Activated CD4-positive, CD25-positive, alpha-beta regulatory T cell treated with anti-CD3 and anti-CD28 coated beads, Interleukin-2, amount 50 U/mL, for 24 hours (primary cell): ENCODE data around the gene MXD3.
"Not testable (repeated sequence)": the region's sequence is repeated elsewhere in the genome, so short reads cannot be mapped to it uniquely, and the experiment has no call there.

Experiments
- ATAC-seq, 2 donors: fragments of 150-1000 bp; cut with Tn5 transposase; one replicate each; pipeline ENCODE4 v1.10.0; 2021; ENCODE audit warnings: mild to moderate bottlenecking in 1 of 2, moderate library complexity in 1 of 2

MXD3 gene

DNA sequence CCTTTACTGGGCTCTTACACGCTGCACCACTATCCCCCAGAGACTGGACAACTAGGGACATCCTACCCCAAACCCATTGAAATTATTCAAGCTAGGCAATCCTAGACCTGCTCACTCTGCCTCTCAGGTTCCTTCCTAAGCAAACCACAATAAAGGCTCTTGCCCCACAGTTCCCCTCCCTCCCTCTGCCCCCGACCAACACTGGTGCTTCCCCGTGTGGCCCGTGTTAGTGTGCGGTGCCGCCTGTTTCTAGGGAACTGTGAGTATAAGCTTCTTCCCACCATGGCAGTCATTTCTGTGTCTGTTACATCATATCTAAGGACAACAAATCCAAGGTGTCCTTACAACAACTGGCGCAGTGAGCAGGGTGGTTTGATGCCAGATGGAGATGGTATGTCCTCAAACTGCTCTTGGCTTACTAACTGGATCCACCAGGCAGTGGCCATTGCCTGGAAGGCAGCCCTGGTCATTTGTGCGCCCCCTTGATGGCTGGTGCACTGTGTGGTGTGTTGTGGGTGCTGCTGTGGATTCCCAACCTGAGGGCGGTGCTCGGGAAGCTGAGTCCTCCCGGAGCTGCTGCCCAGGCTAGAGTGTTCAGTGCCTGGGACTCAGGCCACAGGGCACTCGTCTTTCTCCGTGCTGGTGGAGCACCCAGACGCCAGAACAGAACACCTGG lies 8.4 kb upstream of the MXD3 start:
- ATAC-seq: peak in 1 of 2 donors; percentile 20

DNA sequence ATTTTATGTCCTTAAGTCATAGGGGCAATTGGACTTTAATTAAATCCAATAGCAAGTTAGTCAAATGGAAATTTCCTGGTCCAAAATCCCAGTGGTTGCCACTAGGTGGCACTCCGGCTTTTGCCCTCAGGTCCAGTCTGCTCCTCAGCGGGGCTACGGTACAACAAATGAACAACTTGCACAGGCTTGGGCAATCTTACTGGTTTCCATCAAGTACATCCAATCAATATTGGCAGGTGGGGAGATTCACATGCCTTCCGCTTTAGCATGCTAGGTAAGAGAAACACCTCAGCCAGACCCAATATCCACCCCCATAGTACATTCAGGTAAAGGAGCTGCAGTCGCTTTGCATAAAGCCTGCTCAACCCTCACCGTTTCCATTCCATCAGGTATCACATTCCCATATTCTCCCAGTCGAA lies 6.3 kb upstream of the MXD3 start:
- peak; percentile 64 to 78 for ATAC-seq

DNA sequence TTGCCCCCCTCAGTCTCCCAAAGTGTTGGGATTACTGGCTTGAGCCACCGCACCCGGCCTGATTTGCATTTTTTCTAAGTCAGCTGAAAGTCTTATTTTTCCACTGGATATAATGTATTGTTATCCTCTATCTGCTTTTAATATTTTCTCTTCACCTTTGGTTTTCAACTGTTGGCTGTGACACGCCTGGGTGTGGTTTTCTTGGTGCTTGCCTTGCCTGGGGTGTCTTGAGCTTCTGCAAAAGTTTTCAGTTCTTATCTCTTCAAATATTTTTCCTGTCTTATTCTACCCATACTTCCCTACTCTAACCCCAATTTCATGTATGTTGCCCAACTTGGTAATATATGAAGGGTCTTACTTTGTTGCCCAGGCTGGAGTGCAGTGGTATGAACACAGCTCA lies 4.3 kb upstream of the MXD3 start:
- ATAC-seq: no peak

DNA sequence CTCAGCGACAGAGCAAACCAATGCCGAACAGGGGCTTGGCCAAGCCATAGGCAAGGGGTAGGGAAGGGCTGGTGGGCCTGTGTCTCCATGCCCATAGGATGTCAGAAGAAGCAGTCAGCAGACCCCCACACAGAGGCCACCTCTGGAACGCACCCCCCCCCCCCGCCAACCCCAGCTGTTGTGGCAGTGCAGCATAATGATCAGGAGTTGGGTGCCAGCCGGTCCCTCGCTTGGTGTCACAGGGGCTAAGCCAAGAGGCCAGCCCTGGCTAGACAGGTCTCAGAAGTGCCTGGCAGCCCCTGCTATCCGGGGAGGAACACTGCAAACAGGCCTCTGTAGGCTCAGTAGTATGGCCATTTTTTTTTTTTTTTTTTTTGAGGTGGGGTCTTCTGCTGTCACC lies 3.7 kb upstream of the MXD3 start:
- ATAC-seq: no peak

DNA sequence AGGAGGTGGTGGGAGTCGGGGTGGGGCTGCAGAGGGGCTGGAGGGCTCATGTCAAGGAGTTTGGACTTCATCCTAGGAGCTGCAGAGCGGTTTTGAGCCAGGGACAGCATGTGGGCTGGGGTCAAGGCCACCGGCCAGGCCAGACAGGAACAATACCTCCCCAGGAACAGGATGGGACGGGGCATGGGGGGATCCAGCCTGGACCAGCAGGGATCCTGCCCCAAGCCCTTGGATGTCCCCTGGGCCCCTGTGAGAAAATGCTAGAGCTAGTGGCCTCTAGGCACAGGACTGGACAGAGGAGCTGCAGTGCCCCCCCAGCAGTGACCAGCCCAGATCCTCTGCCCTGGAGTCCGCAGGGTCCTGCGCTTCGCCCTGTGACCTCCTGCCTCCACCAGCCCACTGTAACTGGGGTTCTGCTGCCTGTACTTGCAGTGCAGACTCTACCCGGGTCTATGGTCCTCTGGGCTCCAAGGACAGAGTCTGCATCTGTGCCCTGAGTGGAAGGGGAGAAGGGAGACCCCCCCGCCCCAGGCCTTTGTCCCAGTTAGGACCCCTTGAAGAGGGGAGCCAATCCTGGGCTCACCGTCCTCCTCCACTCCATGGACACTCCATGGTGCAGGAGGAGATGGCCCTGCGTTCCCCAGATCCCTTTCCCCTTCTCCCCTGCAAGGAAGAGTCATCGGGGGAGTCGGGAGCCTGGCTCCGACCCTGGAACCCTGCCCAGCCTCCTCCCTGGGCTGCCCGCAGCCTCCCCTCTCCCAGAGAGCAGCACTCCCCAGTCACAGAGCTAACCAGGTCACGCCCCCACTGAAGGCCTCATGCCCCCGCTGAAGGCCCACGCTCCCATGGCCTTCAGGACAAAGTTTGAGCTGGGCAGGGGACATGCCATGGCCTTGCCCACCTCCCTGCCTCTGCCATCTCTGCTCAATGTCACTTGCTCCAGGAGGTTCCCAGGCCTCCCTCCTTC lies 3.0 kb upstream of the MXD3 start:
- ATAC-seq: no peak

DNA sequence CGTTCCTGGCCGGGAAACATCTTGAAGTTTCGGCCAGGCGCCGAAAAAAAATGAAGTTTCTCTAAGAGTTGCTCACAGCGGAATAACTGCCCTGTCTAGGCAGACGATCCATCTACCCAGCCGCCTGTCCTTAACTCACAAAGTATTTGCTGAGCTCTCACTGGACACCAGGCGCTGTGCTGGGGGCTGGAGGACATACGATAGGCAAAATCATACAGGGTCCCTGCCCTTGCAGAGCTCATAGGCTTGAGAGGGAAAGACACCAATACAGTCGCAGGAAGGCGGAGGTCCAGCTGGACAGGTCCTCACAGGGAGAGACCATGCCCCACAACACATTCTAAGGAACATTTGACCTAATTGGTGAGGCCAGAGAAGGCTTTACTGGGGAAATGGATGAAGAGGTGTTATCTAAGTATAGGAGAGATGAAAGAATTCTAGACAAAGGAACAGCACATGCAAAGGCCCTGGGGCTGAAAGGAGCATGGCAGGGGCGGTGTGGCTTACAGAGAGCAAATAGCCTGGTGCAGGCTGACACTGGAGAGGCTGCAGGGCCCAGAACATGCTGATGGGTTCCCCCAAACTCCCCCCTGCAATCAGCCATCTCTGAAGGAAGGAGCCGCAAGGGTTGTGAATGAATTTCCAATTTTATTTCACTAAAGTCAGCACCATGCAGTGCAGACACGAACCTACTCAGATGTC lies 2.0 kb upstream of the MXD3 start:
- no peak for ATAC-seq

DNA sequence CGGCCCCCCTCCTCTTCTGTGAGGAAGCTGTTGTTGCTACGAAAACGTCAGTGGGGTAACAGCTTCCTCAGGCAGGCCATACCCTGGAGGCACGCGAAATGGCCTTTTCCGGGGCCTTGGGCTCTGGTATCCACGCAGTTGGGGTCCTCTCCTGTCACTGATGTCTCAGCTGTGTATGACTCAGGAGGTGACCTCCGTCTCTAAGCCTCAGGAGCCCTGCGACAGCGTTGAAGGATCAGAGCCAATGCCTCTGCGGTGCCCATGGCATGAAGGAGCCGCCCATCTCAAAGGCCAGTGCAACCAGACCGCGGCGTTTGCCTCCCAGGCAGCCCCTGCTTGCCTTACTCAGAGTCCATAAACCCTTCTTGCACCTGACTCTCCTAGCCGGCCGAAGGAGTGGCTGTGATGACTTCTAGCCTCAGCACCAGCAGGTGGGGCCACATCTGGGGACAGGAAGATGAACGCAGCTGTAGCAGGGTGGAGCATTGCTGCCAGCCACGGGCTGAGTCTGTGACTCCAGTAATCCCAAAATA lies 1.0 kb upstream of the MXD3 start:
- peak; percentile 9 for ATAC-seq

DNA sequence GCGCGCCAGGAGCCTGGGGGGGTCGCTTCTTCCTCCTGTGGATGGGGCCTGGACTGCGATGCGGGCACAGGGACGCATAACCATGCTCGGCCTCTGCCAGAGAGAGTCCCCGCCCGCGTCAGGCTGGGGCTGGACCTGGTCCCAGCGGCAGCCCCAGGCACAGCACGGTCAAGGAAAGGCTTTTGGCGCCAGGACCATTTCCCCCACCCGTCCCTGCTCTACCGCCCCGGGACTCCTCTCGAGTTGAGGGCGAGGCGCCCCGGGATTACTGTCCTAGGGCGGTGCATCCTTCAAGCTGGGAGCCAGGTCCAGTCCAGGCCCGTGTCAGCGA lies 341 bp downstream of the MXD3 start:
- no peak for ATAC-seq

DNA sequence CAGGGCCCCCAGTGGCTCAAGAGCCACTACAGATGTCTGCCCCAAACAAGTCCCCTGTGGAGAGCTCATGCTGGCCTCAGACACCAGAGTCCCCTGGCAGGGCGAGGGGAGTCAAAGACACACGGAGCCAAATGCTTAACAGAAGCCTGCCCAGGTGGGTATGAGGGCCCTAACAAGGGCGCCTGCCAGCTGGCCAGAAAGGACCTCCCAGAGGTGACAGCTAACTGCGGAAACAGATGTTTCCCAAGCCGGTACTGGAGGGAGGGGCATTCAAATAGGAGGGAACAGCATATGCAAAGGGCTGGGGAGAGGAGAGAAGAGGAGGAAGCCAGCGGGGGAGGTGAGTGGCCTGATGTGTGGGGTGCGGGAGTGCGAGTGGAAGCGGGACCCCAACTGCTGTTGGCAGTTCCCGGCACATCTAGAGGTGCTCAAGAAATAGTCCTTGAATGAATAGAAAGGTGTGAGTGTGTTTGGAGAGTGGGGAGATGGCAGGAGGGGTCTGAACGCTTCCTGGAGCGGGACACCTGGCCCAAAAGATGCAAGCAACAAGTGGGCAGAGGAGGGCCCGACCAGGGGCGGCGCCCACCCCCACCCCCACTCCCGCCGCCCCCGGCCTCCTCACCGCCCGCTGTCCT lies 824 bp downstream of the MXD3 start:
- ATAC-seq: no peak

DNA sequence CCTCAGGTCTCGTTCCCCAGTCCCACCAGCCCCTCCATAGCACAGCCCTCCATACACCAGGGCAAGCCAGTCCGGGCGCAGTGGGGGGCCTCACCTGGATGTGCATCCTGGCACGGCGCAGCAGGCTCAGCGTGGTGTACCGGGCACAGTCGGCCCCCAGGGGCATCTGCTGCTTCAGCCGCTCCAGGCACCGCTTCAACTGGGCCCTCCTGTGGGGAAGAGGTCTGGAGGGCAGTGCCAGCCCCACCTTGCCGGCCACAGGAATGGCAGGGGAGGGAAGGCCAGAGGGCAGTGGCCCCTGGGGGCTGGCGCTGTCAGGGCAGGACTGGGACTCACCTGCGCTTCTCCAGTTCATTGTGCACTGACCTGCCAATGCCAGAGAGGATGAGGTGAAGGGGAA lies 1.4 kb downstream of the MXD3 start:
- no peak for ATAC-seq

DNA sequence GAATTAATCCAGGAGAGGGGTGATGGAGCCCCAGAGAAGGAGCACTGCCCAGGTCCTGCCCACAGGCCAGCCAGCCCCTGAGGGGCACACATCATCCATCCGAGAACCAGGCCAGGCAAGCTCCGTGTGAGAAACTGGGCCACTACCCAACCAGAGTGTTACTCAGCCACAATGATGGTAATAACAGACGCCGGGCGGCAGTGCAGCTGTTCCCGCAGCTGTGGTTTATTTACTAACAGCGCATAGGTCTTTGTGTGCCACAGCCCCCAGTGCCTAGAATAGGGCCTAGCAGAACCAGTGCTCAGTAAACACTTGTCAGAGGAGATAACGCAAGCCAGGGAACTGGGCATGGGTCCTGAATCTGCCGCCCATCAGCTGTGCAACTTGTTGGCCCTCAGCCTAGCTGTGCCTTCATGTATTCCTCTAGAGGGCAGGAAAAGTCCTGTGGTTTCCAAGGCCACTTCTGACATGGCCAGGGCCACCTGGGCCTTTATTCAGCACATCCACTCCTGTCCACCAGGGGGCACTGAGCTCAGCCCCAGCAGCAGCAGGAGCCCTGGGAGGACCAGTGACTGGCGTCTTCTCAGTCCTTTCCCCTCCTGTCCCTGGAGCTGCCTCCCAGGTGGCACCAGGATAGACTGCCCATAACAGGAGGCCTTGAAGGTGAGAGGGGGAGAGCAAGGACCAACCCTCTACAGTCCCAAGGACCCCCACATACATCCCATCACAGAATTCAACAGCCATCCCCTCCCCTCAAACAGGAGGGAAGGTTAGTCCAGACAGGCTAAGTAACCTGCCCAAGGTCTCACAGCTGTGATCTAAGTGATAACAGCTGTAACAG lies 2.1 kb downstream of the MXD3 start:
- ATAC-seq: peak in 1 of 2 donors; percentile 37

DNA sequence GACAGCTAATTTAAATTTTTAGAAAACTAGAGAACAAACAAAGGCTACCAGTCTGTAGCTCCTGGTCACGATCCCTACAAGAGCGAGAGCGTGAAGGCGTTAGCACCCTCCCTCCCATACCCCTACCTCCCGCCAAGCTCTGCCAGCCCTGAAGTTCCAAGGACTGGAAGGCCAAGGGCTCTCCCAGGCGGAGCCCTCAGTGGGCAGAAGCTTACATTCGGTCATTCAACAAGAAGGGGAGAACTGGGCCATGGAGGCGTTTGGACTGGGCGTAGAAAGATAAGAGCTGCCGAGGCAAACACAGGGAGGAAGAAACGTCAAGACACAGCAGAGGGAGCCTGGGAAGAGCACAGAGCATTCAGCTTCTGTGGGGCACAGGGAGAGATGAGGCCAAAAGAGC lies 3.0 kb downstream of the MXD3 start:
- ATAC-seq: no peak

DNA sequence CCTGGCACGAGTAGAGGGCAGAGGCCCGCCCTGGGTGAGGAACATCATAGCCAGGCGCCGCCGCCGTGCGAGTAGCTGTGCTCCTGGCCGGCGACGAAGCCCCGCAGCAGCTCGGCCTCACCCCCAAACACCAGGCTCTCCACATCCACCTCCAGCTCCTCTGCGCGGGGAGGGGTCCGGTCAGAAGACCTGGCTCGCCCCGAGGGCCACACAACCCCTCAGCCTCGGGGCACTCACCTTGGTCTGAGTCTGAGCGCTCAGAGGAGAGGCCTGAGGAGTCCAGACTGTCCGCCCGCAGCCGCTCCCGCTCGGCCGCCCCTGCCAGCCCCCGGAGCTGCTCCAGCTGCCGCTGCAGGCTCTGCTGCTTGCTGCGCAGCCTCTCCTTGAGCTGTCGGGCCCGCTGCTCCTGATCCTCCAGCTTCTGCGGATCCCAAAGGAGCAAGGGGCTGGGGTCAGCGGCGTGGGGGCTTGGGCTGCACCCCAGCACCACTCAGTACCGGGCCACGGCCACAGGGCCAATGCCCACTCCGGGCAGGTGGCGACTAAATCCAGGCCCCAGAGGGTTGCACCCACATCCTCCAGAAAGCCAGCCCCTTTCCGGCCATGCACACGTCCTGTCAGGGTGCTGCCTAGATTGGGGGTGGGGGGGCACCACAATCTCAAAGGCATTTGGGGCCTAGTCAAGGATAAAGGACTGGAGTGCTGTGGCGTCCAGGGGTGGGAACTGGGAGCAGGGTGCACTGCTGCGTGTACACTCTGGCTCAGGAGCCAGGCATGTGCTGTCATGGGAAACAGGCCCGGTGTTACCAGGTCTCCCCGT lies 3.9 kb downstream of the MXD3 start:
- no peak for ATAC-seq

DNA sequence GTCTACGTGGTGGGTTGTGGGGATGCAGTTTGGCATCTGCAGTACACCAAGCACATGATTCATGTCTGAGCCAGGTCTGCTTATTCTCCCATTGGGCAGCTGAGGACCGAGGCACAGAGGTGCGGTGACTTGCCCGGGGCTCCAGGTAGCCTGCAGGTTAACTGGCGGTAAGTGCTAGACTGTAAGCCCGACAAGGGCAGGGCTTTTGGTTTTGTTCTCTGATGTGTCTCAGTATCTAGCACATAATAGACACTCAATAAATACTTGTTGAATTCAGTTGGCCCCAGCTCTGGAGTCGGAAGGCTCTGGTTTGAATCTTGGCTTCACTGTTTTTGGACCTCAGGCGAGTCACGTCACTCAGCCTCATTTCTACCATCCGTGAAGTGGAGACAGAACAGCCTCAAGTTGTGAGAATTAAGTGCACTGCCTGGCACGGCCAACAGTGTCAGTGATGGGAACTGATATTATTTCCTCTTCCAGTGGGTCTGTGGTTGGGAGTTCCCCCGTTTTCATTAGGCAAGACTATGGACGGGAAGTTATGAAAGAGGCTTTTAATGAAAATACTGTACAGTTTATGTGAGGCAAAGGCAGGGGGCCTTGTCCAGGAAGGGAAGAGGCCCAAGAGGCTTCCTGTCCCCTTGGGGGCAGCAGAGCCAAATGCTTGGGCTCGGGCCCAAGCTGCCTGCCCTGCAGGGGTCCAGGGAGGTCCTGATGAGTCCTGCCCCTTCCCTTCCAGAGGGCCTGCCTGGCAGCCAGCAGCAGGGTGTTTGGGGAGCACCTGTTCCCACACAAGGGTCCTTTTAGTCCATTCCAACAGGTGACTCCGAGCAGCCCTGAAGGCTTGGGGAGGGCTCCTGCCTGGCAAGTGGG lies 4.8 kb downstream of the MXD3 start:
- no peak for ATAC-seq

DNA sequence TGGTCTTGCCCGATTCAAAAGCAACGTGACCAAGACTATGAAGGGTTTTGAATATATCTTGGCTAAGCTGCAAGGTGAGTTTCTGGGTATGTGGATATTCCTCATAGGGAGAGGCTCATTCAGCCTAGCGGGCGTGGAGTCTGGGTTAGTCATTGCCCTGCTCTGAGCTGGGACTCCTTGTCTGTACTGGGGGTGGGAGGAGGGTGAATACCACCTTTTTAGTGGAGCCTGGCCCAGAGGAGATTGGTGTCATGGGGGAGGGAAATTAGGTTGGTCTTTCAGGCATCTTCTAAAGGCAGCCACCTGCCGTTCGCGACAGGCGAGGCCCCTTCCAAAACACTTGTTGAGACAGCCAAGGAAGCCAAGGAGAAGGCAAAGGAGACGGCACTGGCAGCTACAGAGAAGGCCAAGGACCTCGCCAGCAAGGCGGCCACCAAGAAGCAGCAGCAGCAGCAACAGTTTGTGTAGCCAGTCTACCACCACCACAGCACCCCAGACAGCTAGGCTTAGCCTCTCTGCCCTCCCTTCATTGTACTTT lies 5.5 kb downstream of the MXD3 start:
- ATAC-seq: not testable (repeated sequence)

DNA sequence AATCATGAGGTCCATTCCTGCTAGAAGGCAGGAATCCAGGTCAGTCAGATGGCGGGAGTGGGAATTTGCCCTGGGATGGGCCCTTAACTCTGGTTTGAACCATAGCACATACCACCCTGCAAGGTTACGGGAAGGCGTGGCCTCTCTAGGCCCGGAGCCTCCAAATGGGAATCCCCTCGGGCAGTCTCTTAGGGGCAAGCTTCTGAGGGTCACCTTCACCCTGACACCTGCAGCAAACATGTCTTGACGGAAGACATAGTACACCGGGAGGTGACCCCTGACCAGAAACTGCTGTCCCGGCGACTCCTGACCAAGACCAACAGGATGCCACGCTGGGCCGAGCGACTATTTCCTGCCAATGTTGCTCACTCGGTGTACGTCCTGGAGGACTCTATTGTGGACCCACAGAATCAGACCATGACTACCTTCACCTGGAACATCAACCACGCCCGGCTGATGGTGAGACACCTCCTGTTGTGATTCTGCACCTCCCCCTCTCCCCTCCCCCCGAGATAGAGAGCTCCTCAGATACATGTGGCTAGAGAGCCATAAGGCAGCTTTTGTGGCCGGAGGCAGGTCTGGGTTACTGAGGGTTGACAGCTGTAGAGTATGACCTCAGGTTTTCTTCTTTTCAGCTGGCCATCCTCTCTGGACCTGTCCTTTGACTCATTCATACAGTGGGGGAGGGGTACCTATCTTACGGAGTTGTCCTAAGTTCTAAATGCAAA lies 7.1 kb downstream of the MXD3 start:
- ATAC-seq: no peak

DNA sequence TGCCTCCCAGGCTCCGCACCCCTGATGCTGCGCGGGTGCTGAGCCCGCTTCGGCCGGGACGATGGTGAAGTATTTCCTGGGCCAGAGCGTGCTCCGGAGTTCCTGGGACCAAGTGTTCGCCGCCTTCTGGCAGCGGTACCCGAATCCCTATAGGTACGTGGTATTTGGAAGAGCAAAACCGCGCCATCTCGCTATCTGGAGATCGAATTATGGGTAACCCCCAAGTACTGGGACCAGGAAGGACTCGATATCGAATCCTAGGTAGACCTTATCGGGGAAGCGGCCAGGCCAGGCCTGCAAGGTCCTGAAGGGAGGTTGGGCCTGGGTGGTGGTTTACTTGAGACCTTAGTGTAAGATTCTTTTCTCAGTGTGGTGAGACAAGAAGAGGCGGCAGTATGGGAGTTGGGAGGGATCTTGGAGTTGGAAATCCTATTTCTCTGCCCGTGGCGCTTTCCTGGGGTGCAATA lies 7.7 kb downstream of the MXD3 start:
- ATAC-seq: no peak

DNA sequence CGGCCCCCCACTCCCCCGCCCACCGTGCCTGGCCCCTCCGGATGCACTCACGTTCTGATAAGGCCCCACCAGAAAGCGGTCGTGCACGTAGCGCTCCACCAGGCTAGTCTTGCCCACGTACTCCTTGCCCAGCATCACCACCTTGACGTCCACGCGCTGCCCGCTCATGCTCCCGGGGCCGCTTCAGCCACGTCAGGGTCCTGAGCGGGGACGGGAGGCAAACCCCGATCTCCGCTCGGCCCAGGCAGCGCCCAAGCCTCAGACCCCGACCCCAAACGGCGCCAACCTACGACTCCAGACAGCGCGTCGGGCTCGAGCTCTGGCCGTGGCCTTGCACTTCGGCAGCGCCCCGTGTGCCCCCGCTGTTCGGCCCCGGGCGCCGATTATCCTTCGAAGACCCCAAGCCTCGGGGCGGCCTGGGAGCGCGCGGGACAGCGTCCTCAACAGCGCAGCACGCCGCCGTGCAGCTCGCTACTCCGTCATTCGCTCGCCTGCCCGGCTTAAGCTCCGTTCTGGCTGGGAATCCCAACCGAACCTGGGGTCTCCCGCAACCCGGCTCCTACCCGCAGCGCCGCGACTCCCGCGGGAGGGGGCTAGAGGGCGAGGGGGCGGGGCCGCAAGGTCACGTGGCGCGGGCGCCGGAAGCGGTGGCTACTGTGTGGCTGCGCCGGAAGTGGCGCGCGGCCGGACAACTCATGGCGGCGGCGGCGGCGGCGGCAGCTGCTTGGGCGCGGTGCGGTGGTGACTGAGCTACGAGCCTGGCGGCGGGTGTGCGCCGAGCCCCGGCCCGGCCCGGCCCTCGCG lies 8.4 kb downstream of the MXD3 start, which contains the start of the genes PRELID1 and RAB24:
PRELID1 (plus strand) TSS at position 679 of the 804 bp plus-strand sequence. CDS start 187 bp downstream, outside the sequence.
RAB24 (minus strand) TSS at position 599 of the 804 bp plus-strand sequence; CDS start at position 168, 431 bp downstream.
- ATAC-seq: peak; percentile 76 to 84
